HG02610 (cell line): ENCODE data around the gene GJD4.
A peak's percentile ranks its signal among the peaks of the same experiment; 100 is the strongest.

ENCODE experiments used
- ATAC-seq: cut with Tn5 transposase; IDR thresholded peaks from one replicate; pipeline ENCODE4 v1.9.1; 2021; ENCODE audit warnings: mild to moderate bottlenecking, moderate library complexity; ENCODE audit not compliant: unreplicated experiment

GJD4 gene

GRCh38 chr10:35613107-35613440, 7.9 kb downstream of the GJD4 start:
- ATAC-seq, result no peak

GRCh38 chr10:35613597-35614226, 8.6 kb downstream of the GJD4 start:
- ATAC-seq, result no peak

DNA sequence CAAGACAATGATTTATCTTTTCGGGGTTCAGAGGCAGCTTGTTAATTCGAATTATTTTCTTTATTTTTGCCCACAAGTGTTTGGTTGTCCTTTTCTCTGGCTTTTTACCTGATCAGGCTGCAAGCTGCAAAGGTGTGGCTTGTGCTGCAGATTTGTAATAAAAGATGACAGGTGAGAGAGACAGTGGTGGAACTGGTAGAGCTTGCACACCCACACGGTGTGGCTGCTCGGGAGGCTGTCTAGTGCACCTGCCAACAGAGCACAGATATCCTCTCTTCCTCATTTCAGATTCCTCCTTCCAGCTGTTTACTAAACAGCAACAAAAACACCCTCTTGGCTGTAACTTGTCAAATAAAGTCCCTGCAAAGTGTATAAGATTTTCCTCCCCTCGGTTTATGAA, 9.2 kb downstream of the GJD4 start:
- ATAC-seq, result no peak

- no peak for ATAC-seq
Measured at GRCh38 chr10:35626971-35627507, 21.9 kb downstream of the GJD4 start.

- ATAC-seq, result no peak
Measured at GRCh38 chr10:35631404-35631803, 26.3 kb downstream of the GJD4 start.

DNA sequence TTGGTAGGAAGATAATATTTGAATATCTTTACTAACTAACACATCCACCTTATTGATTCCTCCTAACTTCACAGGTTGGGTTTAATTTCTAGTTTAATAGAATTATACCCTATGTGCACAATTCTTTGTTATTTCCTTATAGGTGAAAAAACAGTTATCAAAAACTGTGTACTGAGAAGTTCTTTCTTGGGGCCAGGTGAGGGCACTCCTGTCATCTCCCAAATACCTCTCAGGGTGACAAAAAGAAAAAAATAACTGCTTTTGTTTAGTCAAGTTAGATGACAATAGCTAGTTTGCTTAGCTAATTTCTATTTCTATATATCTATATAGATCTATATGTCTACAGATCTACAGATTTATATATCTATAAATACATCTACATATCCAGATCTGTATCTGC, 26.9 kb downstream of the GJD4 start:
- no peak for ATAC-seq

DNA sequence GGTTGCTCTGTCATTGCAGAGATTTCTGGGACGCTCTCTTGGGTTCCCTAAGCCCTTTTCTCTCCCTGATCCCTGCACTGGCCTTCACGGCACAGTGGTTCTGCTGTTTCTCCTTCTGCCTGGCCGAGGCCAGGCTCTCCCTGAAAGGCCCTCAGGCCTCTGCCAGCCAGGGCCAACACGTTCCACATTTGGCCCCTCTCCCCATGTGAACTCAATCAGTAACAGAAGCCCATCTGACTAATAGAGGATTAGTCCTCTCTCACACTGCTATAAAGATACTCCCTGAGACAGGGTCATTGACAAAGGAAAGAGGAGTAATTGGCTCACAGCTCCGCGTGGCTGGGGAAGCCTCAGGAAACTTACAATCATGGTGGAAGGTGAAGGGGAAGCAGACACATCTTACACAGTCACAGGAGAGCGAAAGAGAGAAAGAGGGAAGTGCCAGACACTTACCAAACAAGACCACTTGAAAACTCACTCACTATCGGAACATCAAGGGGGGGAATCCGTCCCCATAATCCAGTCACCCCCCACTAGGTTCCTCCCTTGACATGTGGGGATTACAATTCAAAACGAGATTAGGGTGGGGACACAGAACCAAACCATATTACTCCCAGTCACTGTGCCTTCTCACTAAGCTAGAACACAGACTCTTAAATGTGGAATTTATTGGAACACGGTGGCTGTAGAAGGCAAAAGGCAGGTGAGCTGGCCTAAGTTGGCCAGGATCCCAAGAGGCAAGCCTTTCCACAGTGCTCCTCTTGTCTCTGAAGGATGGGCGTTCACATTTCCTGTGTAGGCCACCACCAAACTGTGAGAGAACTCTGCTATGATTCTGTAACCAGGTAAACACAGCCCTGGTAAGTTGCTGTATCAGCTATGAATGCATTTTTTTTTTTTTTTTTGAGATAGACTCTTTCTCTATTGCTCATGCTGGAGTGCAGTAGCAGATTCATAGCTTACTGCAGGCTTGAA, 28.2 kb downstream of the GJD4 start:
- ATAC-seq, result no peak

- ATAC-seq, result peak; percentile 63
Measured at GRCh38 chr10:35635576-35635975, 30.4 kb downstream of the GJD4 start.

GRCh38 chr10:35636956-35637355, 31.8 kb downstream of the GJD4 start:
- ATAC-seq, result no peak

- no peak for ATAC-seq
Measured at GRCh38 chr10:35637462-35637861, 32.3 kb downstream of the GJD4 start.

DNA sequence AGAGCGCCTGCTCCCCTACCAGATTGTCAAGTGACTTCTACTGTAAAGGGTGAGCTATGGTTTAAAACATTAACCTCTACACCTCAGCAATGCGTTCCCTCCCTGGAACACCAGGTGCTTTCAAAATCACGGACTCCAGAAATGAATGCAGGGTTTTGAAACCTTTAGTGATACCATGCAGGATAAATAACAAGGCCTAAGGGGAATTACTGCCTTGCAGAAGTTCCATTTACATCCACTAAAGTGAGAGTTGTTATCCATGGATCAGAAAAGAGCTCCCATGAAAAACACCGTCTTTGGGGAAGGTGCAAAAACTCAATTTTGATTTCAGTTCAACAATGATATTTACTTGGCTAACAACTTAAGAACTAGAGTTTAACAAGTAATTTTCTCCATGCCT, 33.0 kb downstream of the GJD4 start:
- ATAC-seq, result no peak

- no peak for ATAC-seq
Measured at GRCh38 chr10:35639021-35639727, 34.0 kb downstream of the GJD4 start.

GRCh38 chr10:35639728-35640401, 34.7 kb downstream of the GJD4 start:
- ATAC-seq, result no peak

- peak; percentile 27 for ATAC-seq
Measured at GRCh38 chr10:35640474-35640873, 35.3 kb downstream of the GJD4 start.

DNA sequence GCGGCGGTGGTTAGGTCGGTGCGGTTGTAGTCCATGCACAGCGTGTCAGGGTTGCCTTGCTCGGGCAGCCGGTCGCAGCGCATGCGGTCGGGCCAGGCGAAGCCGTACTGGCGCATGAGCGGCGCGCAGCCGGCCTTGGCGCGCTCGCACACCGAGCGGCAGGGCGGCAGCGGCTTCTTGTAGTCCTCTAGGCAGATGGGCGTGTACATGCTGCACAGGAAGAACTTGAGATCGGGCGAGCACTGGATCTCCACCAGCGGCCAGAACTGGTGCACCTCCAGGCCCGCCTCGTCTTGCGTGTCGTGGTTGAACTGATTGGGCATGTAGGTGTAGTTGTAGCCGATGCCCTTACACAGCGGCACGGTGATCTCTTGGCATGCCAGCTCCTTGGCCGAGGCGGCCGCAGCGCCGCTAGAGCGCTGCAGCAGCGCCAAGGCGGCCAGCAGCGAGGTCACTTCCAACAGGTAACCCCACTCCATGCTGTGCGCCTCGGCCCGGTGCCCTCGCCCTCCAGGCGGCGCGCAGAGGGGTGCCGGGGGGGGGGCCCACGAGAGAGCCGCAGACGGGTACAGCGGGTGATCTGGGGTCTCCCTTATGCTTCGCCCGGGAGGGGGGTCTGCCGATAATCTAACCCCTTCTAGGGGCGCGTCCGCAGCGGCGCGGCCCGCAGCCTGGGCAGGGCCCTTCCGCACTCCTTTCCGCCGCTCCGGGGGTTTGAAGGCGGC, 36.0 kb downstream of the GJD4 start:
- peak; percentile 28 for ATAC-seq

DNA sequence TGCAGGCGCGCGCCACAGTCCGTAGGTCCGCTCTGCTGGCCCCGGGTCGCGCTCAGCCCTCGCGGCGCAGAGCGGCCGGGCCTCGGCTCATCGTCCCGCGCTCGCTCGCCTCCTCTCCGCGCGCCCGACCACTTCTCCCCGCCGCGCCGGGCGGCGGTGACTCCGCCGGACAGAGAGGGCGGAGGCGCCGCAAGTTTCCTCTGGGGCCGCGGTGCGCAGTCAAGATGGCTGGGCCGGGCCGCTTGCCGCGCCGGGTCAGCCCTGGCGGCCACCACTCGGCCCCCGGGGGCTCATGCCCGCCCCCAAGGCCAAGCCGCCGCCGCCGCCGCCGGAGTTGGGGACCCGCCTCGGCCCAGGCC, 36.5 kb downstream of the GJD4 start:
- peak; percentile 13 for ATAC-seq

DNA sequence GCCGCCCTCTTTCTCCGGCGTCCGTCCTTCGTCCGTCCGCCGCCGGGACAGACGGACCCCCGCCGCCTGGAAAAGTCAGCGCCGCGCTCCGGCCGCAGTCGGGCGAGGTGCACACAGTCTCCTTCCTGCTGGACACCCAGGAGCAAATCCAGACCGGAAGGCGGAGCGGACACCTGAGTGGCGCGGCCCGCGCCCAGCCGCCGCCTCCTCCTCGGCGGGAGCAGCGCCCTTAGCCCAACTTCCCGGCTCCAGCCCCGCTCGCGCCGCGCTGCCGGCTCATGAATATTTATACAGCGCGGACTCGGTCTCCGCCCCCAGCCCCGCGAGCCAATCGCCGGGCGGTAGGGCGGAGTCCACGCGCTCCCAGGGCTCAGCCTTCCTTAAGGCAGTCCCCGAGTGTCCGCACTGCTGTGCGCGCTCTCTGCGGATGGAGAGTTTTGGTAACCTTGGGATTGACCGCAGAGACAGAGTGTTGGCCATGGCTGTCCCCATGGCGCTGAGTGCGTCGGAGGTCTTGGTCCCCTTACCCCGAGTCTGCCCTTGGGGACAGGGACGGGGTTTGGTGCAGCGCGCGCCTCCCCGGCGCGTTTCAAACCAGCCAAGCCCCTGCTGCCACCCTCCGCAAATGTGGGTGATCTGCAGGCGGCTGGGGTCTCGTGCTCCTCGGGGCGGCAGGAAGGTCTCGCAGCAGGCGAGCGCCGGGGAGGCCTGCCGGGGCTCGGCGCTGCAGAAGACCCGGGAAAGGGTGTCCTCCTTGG, 37.1 kb downstream of the GJD4 start, which contains the start of gene FZD8:
Gene FZD8 (minus strand): TSS at position 262 of the 758 bp plus-strand sequence. CDS start 867 bp downstream, outside the sequence.
- ATAC-seq, result peak; percentile 97

DNA sequence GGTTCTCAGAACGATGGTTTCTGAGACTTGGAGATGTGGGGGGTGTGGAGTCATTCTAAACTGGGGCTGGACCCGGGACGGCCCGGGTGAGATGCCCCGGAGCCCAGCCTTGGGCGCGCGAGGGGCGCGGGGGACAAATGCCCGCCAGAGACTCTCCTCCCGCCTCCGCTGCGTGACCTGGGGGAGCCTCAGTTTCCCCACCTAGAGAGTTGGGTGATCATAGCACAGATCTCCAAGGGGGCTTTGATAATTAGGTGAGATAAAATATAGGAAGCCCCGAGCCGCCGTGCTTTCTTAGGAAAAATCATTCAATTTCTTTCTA, 37.6 kb downstream of the GJD4 start:
- ATAC-seq, result no peak
